H1 (cell line): ENCODE data around the gene LRRC63. TPM values are rescaled to one million over a fixed set of nuclear protein-coding genes. Genes with fewer than 3 reads are reported as not detected.

Experiments
- CTCF ChIA-PET: fragments of 300-600 bp; sonication (Branson Sonifier 250); formaldehyde crosslinking; loops from one replicate; lab custom pipeline; 2021; ENCODE audit not compliant: partially characterized antibody; lab: Charles Lee
- POLR2A ChIA-PET: fragments of 300-600 bp; sonication (Branson Sonifier 250); formaldehyde crosslinking; loops from one replicate; lab custom pipeline; 2021; ENCODE audit warnings: inconsistent platforms; ENCODE audit not compliant: partially characterized antibody; lab: Charles Lee
- DNase-seq, 2 experiments: peaks; one replicate each; pipeline versions ENCODE4 v3.0.0 to v3.0.0-alpha.2; 2010 to 2022; ENCODE audit warnings: low spot score in 2 of 2, low read depth in 1 of 2, mixed read lengths in 1 of 2
- FAIRE-seq: peaks from 2 replicates; lab custom pipeline; 2011; peaks lifted over from hg19 to GRCh38; lab: Jason Lieb, UNC
- H2AFZ ChIP-seq: 2 replicates; pipeline ENCODE4 v1.8.1; 2012; ENCODE audit warnings: low read length, inconsistent platforms
- H2AK5ac ChIP-seq: 2 replicates; pipeline ENCODE4 v1.6.1; 2013; ENCODE audit warnings: low read depth, low read length
- H2BK120ac ChIP-seq: replicated peaks from 2 replicates; pipeline ENCODE3; 2013; ENCODE audit warnings: low read depth, low read length, inconsistent platforms
- H2BK12ac ChIP-seq: 2 replicates; pipeline ENCODE4 v1.6.1; 2013; ENCODE audit warnings: low read depth, low read length
- H2BK15ac ChIP-seq: 2 replicates; pipeline ENCODE4 v1.6.1; 2013; ENCODE audit warnings: low read length
- H2BK20ac ChIP-seq: 2 replicates; pipeline ENCODE4 v1.6.1; 2013; ENCODE audit warnings: low read length
- H2BK5ac ChIP-seq: 2 replicates; pipeline ENCODE4 v1.6.1; 2013; ENCODE audit warnings: low read depth, low read length
- H3K14ac ChIP-seq: 2 replicates; pipeline ENCODE4 v1.6.1; 2013; ENCODE audit warnings: inconsistent platforms; ENCODE audit not compliant: insufficient read length
- H3K18ac ChIP-seq: 2 replicates; pipeline ENCODE4 v1.6.1; 2013; ENCODE audit warnings: low read length; ENCODE audit errors: extremely low read depth
- H3K23ac ChIP-seq: 2 replicates; pipeline ENCODE4 v1.6.1; 2013; ENCODE audit warnings: inconsistent platforms; ENCODE audit not compliant: insufficient read length
- H3K23me2 ChIP-seq: 2 replicates; pipeline ENCODE4 v1.6.1; 2013; ENCODE audit warnings: low read depth, low read length
- H3K27ac ChIP-seq: 2 replicates; pipeline ENCODE4 v1.6.1; 2011; ENCODE audit warnings: low read depth, low read length, inconsistent platforms
- H3K27me3 ChIP-seq, 4 experiments: replicated peaks in 1 of 4; 1 replicate in 1 of 4; 2 replicates in 3 of 4; pipeline versions ENCODE4 v1.6.1 to v1.8.1; 2011 to 2013; ENCODE audit warnings: low read length in 3 of 4, mild to moderate bottlenecking in 3 of 4, inconsistent platforms in 2 of 4, mixed read lengths in 2 of 4, moderate library complexity in 1 of 4; ENCODE audit not compliant: control insufficient read depth in 3 of 4, insufficient read depth in 3 of 4; ENCODE audit errors: extremely low read depth in 1 of 4
- H3K36me3 ChIP-seq, 4 experiments: 2 replicates each; pipeline versions ENCODE4 v1.6.1 to v1.8.1; 2011 to 2013; ENCODE audit warnings: mild to moderate bottlenecking in 4 of 4, low read length in 3 of 4, moderate library complexity in 2 of 4, control low read depth in 1 of 4, inconsistent platforms in 1 of 4; ENCODE audit not compliant: insufficient read depth in 4 of 4, control insufficient read depth in 2 of 4
- H3K4ac ChIP-seq: replicated peaks from 2 replicates; pipeline ENCODE3; 2013; ENCODE audit warnings: low read length, low read depth, mixed read lengths, inconsistent platforms; ENCODE audit not compliant: insufficient read length
- H3K4me1 ChIP-seq, 4 experiments: replicated peaks in 1 of 4; 1 replicate in 1 of 4; 2 replicates in 3 of 4; pipeline versions ENCODE4 v1.6.1 to v1.8.1; 2011 to 2013; ENCODE audit warnings: low read length in 3 of 4, inconsistent platforms in 2 of 4, mixed read lengths in 1 of 4; ENCODE audit not compliant: insufficient read depth in 4 of 4, control insufficient read depth in 3 of 4
- H3K4me2 ChIP-seq, 2 experiments: 2 replicates each; pipeline versions ENCODE4 v1.6.1 to v1.8.1; 2011 to 2013; ENCODE audit warnings: low read depth in 2 of 2, low read length in 2 of 2, control low read depth in 1 of 2, inconsistent platforms in 1 of 2, mild to moderate bottlenecking in 1 of 2; ENCODE audit not compliant: insufficient read depth in 1 of 2
- H3K4me3 ChIP-seq, 4 experiments: fragments of 200-600, 300-600 bp in 1 of 4; sonication (generic), shearing (Covaris generic), sonication (Bioruptor Twin) in 1 of 4; 2 replicates each; pipeline versions ENCODE4 v1.5.1 to v1.8.1; 2011 to 2016; ENCODE audit warnings: low read length in 4 of 4, low read depth in 3 of 4, control low read depth in 2 of 4, inconsistent platforms in 2 of 4, mild to moderate bottlenecking in 2 of 4, mixed read lengths in 1 of 4, moderate library complexity in 1 of 4; ENCODE audit not compliant: insufficient read depth in 2 of 4; ENCODE audit errors: extremely low read depth in 1 of 4
- H3K56ac ChIP-seq: replicated peaks from 2 replicates; pipeline ENCODE3; 2013; ENCODE audit warnings: low read depth, mild to moderate bottlenecking, mixed read lengths, low read length, inconsistent platforms; ENCODE audit not compliant: insufficient read length
- H3K79me1 ChIP-seq: 2 replicates; pipeline ENCODE4 v1.6.1; 2013; ENCODE audit warnings: low read depth, low read length, control low read depth
- H3K79me2 ChIP-seq, 2 experiments: 2 replicates each; pipeline versions ENCODE4 v1.6.1 to v1.8.1; 2012 to 2013; ENCODE audit warnings: low read length in 2 of 2, mild to moderate bottlenecking in 2 of 2, inconsistent platforms in 1 of 2; ENCODE audit not compliant: insufficient read depth in 2 of 2, control insufficient read depth in 1 of 2
- H3K9ac ChIP-seq, 4 experiments: replicated peaks in 1 of 4; 1 replicate in 1 of 4; 2 replicates in 3 of 4; pipeline versions ENCODE4 v1.6.1 to v1.8.1; 2011 to 2013; ENCODE audit warnings: low read depth in 3 of 4, low read length in 3 of 4, control low read depth in 2 of 4, mild to moderate bottlenecking in 2 of 4, moderate library complexity in 2 of 4, inconsistent platforms in 1 of 4; ENCODE audit errors: extremely low read depth in 1 of 4
- H3K9me3 ChIP-seq, 2 experiments: 2 replicates each; pipeline versions ENCODE4 v1.6.1 to v1.8.1; 2012 to 2013; ENCODE audit warnings: mild to moderate bottlenecking in 2 of 2, moderate library complexity in 2 of 2, control low read depth in 1 of 2, inconsistent platforms in 1 of 2, low read depth in 1 of 2, low read length in 1 of 2, mixed read lengths in 1 of 2; ENCODE audit not compliant: insufficient read depth in 2 of 2
- H4K20me1 ChIP-seq, 2 experiments: replicated peaks in 1 of 2; 2 replicates each; pipeline versions ENCODE3 to v1.8.1; 2011 to 2013; ENCODE audit warnings: inconsistent platforms in 2 of 2, low read length in 2 of 2, mild to moderate bottlenecking in 1 of 2; ENCODE audit not compliant: insufficient read depth in 2 of 2, control insufficient read depth in 1 of 2
- H4K5ac ChIP-seq: 2 replicates; pipeline ENCODE4 v1.6.1; 2013; ENCODE audit warnings: low read length, low read depth, mixed read lengths, inconsistent platforms; ENCODE audit not compliant: insufficient read length
- H4K8ac ChIP-seq: 2 replicates; pipeline ENCODE4 v1.8.0; 2013; ENCODE audit warnings: mild to moderate bottlenecking, moderate library complexity, low read length, inconsistent platforms; ENCODE audit not compliant: insufficient read depth; ENCODE audit errors: extremely low read depth
- H4K91ac ChIP-seq: replicated peaks from 2 replicates; pipeline ENCODE3; 2013; ENCODE audit warnings: low read length, mixed read lengths, inconsistent platforms; ENCODE audit not compliant: insufficient read length
- RAD21 ChIP-seq, 2 experiments: IDR thresholded peaks in 1 of 2; conservative IDR thresholded peaks in 1 of 2; 2 replicates each; pipeline ENCODE4 v1.6.1; 2011; ENCODE audit warnings: low read depth in 2 of 2, low read length in 2 of 2, improper control_type of control experiment in 1 of 2, inconsistent platforms in 1 of 2, mild to moderate bottlenecking in 1 of 2, moderate library complexity in 1 of 2
- SAP30 ChIP-seq: fragments of 300-600 bp; sonication (generic); IDR thresholded peaks from 2 replicates; pipeline ENCODE4 v1.7.1; 2012; ENCODE audit warnings: low read length, moderate library complexity, mild to moderate bottlenecking, inconsistent platforms; ENCODE audit not compliant: insufficient read depth, insufficient replicate concordance
- WGBS, 2 experiments: shearing (Covaris generic) in 1 of 2; methylation state at CpG; one replicate each; pipeline versions ENCODE4 v1.1.6 to v1.1.7; 2013 to 2015; ENCODE audit warnings: low lambda C conversion rate in 2 of 2, mixed read lengths in 2 of 2, inconsistent platforms in 1 of 2, low coverage in 1 of 2, missing lambda C conversion rate in 1 of 2; ENCODE audit not compliant: insufficient replicate concordance in 2 of 2, insufficient coverage in 1 of 2, insufficient read length in 1 of 2; ENCODE audit errors: extremely low coverage in 1 of 2, missing lambda C conversion rate in 1 of 2; 5-methylcytosine and 5-hydroxymethylcytosine counted together
- polyA plus RNA-seq, 7 experiments: library from polyadenylated mRNA; depleted of rRNA in 3 of 7; stranded (reverse) in 5 of 7; unstranded in 2 of 7; fragments of >200 nt in 5 of 7; fragments of 200-250 nt in 2 of 7; gene quantifications; 1 replicate in 5 of 7; 2 replicates in 1 of 7; 4 replicates in 1 of 7; pipeline versions ENCODE4 v1.2.1 to v1.2.3, GENCODE V29; 2011 to 2013; ENCODE audit warnings: missing spikeins in 2 of 7, mixed read lengths in 2 of 7
- total RNA-seq: library from RNA; stranded (reverse); fragmentation: NEBNext Ultra II Directional; extraction: Animal tissue kit (Norgen Biotek cat#: 25700); gene quantifications from 2 replicates; pipeline ENCODE4 v1.2.1, GENCODE V29; 2021

LRRC63 gene
- total and polyA plus RNA-seq, 2 of the 8 experiments (the other 6 are each of a cell fraction or from before 2014, with no cell fraction given), result not detected

DNA sequence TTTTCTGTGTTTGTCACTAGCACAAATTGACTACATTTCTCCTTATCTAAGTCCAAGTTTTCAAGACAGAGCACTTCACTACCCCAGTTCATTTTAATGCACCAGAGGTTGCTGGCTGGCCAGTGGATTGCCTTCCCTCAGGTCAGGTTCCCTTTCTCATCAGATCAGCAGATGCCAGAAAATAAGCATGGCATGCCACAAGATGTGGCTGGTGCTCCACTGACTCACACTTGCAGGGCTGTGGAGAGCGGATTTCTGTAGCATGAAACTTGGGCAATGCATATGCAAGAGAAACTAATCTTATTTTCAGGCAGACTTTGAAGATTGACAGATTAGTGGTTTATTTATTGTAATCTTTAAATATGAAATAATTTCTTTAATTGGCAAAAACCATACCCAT is 95.8 kb downstream of the LRRC63 start:
- FAIRE-seq, result peak; percentile 24
- no peak overlapping the region for H3K14ac ChIP-seq
- no peak overlapping the region for H3K9ac ChIP-seq
- no peaks in the 10 kb centered on the region for H3K27me3 ChIP-seq
- H2AK5ac ChIP-seq, result no peak overlapping the region
- DNase-seq, result no peak
- no peak overlapping the region for H3K4ac ChIP-seq
- H2BK5ac ChIP-seq, result no peak overlapping the region
- no peaks in the 10 kb centered on the region for H3K79me1 ChIP-seq
- H4K8ac ChIP-seq, result no peak overlapping the region
- H3K56ac ChIP-seq, result no peak overlapping the region
- no peaks in the 10 kb centered on the region for H3K23me2 ChIP-seq
- no peaks in the 10 kb centered on the region for H3K9me3 ChIP-seq
- H3K23ac ChIP-seq, result no peak overlapping the region
- H3K36me3 ChIP-seq, result no peaks in the 10 kb centered on the region
- no peak overlapping the region for H2BK15ac ChIP-seq
- H3K79me2 ChIP-seq, result no peaks in the 10 kb centered on the region
- no peak overlapping the region for H3K4me2 ChIP-seq
- WGBS, 2 experiments, result 92% methylated on average over 1 of the region's 1 CpG; no CpG with 5 or more reads in 1 of the 2 experiments
- H3K27ac ChIP-seq, result no peak overlapping the region
- H2AFZ ChIP-seq, result no peak overlapping the region
- no peak overlapping the region for H3K4me3 ChIP-seq
- H4K91ac ChIP-seq, result no peak overlapping the region
- no peak overlapping the region for H2BK120ac ChIP-seq
- ChIA-PET POLR2A (no interaction called here), CTCF (interaction anchor here (0.9 kb wide), 1 partner anchor 19 kb away, joined by 3 read pairs; no protein-coding TSS in a partner anchor)
- no peak overlapping the region for H3K18ac ChIP-seq
- H3K4me1 ChIP-seq, result no peaks in the 10 kb centered on the region
- H2BK12ac ChIP-seq, result no peak overlapping the region
- no peaks in the 10 kb centered on the region for H4K20me1 ChIP-seq
- H2BK20ac ChIP-seq, result no peak overlapping the region
- TF ChIP-seq RAD21 (IDR thresholded peaks at IDR 0.05 in 1 of 2, conservative IDR thresholded peaks at IDR 0.05 in 1 of 2; ENCODE audit: low read depth in 2 of 2, low read length in 2 of 2), result peak in 1 of 2 experiments; percentile 9; a peak in 1 of 4 replicates
- TF ChIP-seq SAP30, result no peak
- no peak overlapping the region for H4K5ac ChIP-seq
